ENCODE measurements around the gene LMO7. TPM values are rescaled to one million over a fixed set of nuclear protein-coding genes. Genes with fewer than 3 reads are reported as not detected.

The LMO7 gene
- total RNA-seq, 1 donor from 2014 or later: 447 TPM

GRCh38 chr13:75843991-75844390 lies 207.9 kb downstream of the LMO7 start:
- Histone ChIP-seq H3K4me3 (no peak overlapping the region), H3K9me3 (no peaks in the 10 kb centered on the region), H3K27me3 (ENCODE audit: low read depth) (no peaks in the 10 kb centered on the region), H3K27ac (no peak overlapping the region), H3K36me3 (peaks cover 63% of the 10 kb centered on the region), H3K4me1 (no peaks in the 10 kb centered on the region)
- DNase-seq (no peak), ATAC-seq (no peak)
- TF ChIP-seq CTCF (IDR thresholded peaks at IDR 0.05): no peak
- intact Hi-C loops (cut with DNase I): no loop called here

DNA sequence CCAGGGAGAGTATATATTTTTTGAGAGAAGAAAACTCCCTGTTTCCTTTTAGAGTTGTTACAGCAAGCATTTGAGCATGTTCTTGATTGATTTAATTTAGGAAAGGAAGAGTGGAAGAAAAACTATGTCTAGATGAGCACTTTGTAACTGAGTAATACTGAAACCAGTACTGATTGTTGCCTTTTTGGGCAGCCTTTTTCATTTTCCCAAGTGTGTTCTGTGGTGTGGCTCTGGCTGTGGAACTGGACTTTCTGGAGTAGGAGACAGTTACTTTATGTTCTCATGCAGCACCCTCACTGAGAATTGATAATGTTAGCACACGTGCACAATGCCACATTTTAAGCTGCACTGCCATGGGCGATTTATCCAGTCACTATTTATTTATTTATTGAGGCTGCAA lies 211.5 kb downstream of the LMO7 start:
- no peak overlapping the region for H3K27ac ChIP-seq
- no peak for TF ChIP-seq CTCF (IDR thresholded peaks at IDR 0.05)
- H3K4me3 ChIP-seq: no peak overlapping the region
- H3K9me3 ChIP-seq: no peaks in the 10 kb centered on the region
- DNase-seq: no peak
- no peaks in the 10 kb centered on the region for H3K27me3 ChIP-seq (ENCODE audit: low read depth)
- no peaks in the 10 kb centered on the region for H3K4me1 ChIP-seq
- H3K36me3 ChIP-seq: peaks cover 64% of the 10 kb centered on the region
- ATAC-seq: no peak
- intact Hi-C loops (cut with DNase I): no loop called here

DNA sequence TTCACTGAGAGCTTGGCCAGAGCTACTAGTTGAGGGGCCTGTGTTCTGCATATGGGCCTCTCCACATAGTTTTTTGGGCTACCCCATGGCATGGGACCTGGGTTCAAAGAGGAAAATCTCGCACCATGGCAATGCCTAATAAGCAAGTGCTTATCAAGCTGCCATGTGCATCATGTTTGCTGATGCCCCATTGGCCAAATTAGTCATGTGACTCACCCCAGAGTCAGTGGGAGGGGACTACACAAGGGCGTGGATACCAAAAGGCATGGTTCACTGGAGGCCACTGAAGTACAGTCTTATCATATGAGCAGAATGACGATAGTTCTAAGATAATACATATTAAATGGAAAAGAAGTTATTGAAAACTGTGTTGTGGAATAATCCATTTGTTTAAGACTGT lies 214.8 kb downstream of the LMO7 start:
- TF ChIP-seq CTCF (IDR thresholded peaks at IDR 0.05): no peak
- ATAC-seq (peak; percentile 31 to 50), DNase-seq (no peak)
- H3K36me3 ChIP-seq: peaks cover 75% of the 10 kb centered on the region
- H3K27me3 ChIP-seq (ENCODE audit: low read depth): no peaks in the 10 kb centered on the region
- intact Hi-C loops (cut with DNase I): no loop called here
- H3K9me3 ChIP-seq: no peaks in the 10 kb centered on the region
- H3K4me3 ChIP-seq: no peak overlapping the region
- H3K4me1 ChIP-seq: no peaks in the 10 kb centered on the region
- no peak overlapping the region for H3K27ac ChIP-seq

GRCh38 chr13:75855216-75855615 lies 219.1 kb downstream of the LMO7 start:
- no peak for TF ChIP-seq CTCF (IDR thresholded peaks at IDR 0.05)
- H3K4me1 ChIP-seq: no peaks in the 10 kb centered on the region
- H3K9me3 ChIP-seq: no peaks in the 10 kb centered on the region
- H3K4me3 ChIP-seq: no peak overlapping the region
- peaks cover 72% of the 10 kb centered on the region for H3K36me3 ChIP-seq
- no peak overlapping the region for H3K27ac ChIP-seq
- intact Hi-C loops (cut with DNase I): no loop called here
- DNase-seq (no peak), ATAC-seq (no peak)
- H3K27me3 ChIP-seq (ENCODE audit: low read depth): no peaks in the 10 kb centered on the region

GRCh38 chr13:75855847-75856246 lies 219.7 kb downstream of the LMO7 start:
- Histone ChIP-seq H3K36me3 (peaks cover 65% of the 10 kb centered on the region), H3K27ac (no peak overlapping the region), H3K4me1 (no peaks in the 10 kb centered on the region), H3K4me3 (no peak overlapping the region), H3K27me3 (ENCODE audit: low read depth) (no peaks in the 10 kb centered on the region), H3K9me3 (no peaks in the 10 kb centered on the region)
- intact Hi-C loops (cut with DNase I): no loop called here
- DNase-seq (no peak), ATAC-seq (no peak)
- TF ChIP-seq CTCF (IDR thresholded peaks at IDR 0.05): no peak

GRCh38 chr13:75857291-75857690 lies 221.2 kb downstream of the LMO7 start:
- no peak overlapping the region for H3K4me3 ChIP-seq
- H3K4me1 ChIP-seq: no peaks in the 10 kb centered on the region
- DNase-seq: no peak
- intact Hi-C loops (cut with DNase I): no loop called here
- H3K27ac ChIP-seq: no peak overlapping the region
- no peak for ATAC-seq
- TF ChIP-seq CTCF (IDR thresholded peaks at IDR 0.05): no peak
- peaks cover 56% of the 10 kb centered on the region for H3K36me3 ChIP-seq
- H3K9me3 ChIP-seq: no peaks in the 10 kb centered on the region
- H3K27me3 ChIP-seq (ENCODE audit: low read depth): no peaks in the 10 kb centered on the region

Measured in lower lobe of right lung (tissue), 2 donors.